HG02642 (cell line): ENCODE results near the gene EYS.
A peak's percentile ranks its signal among the peaks of the same experiment; 100 is the strongest.

Experiments
- ATAC-seq: cut with Tn5 transposase; IDR thresholded peaks from one replicate; pipeline ENCODE4 v1.9.1; 2021; ENCODE audit warnings: mild to moderate bottlenecking; ENCODE audit not compliant: unreplicated experiment, poor library complexity

EYS gene

GRCh38 chr6:64437996-64438395, 1269.0 kb downstream of the EYS start:
- no peak for ATAC-seq

- no peak for ATAC-seq
Measured at GRCh38 chr6:64429926-64430325, 1277.1 kb downstream of the EYS start.

DNA sequence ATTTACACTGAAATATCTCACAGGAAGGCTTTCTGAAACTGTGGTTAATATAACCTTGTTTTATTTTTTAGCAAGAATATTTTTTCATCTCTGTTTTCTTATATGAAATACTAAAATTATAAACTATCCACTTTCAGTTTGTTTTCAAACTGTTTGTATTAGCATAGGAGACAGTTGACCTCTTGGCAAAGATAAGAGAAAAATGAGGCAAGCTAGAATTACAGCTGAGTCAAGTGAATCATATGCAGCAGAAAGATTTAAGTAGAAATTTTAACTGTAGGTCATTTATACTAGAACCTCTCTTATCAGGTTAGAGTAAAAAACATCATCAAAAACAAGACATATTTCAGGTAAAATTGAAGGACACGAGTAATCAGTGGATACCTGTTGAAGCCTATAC, 1278.8 kb downstream of the EYS start:
- no peak for ATAC-seq

DNA sequence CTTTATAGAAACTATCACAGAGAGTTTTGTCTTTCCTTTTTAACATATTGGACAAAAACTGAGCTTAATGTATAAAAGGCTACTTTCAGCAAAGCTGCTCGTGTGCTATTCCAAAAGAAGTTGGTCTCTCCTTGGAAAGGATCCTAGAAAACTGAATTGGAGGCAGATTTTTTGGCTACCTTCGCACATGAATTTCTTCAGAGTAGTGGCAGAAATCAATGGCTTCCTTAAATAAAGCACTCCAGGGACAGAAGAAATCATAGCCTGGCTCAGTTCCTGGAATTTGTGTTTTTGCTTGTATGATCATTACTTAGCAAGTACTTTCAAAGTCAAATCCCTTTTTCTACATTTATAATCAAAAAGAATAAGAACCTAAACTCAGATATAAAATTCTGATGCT, 1291.1 kb downstream of the EYS start:
- ATAC-seq: no peak

DNA sequence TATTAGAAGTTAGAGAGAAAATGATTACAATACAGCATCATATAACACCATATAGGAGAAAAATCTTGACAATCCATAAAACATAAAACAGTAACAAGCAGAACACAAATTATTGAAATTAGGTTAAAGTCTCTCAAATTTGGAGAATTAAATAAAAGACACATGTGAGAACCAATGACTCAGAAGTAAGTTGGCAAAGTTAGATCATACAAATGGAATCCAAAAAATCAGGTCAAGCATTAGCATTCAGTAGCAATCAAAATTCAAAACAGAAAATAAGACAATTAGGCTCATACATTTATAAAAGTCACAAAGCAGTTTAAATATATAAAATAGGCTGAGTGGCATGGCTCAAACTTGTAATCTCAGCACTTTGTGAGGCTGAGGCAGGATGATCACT, 1295.8 kb downstream of the EYS start:
- ATAC-seq: no peak

GRCh38 chr6:64409948-64410347, 1297.1 kb downstream of the EYS start:
- ATAC-seq: no peak

DNA sequence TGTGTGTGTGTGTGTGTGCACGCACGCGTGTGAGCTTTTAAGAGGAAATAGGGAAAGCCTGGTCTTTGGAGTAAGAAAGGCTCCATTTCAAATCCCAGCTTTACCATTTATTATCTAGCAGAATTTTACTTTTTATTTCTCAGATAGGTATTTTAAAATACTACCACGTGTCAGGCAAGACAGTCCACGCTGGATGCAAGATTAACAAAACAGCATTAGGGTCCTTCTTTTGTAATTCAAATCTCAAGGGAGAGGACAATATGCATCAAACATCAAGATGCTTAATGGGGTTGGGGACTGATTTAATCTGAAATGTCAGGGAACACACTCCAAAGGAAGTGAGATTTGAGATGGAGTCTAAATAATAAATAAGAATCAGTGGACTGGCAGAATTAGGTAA, 1302.6 kb downstream of the EYS start:
- ATAC-seq: no peak

- no peak for ATAC-seq
Measured at GRCh38 chr6:64383277-64383676, 1323.7 kb downstream of the EYS start.

DNA sequence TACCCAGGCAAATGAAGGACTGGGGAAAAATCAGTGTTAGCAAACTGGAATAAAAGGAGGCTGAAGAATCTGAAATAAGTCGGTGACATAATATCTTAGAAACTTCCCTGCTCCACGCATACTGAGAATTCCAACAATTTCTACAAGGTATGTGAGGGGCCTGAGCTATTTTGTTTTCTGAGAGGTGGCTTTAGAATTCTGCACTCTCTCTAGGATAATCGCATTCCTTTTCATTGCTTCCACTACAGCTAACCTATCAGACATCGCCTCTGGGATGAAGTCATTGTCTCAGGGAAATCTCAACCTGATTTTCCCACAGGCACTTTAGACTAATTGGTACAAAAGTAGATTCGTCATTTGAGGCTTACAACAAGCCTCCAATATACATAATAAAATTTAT, 1330.6 kb downstream of the EYS start:
- ATAC-seq: no peak

GRCh38 chr6:64357430-64357829, 1349.6 kb downstream of the EYS start:
- no peak for ATAC-seq

DNA sequence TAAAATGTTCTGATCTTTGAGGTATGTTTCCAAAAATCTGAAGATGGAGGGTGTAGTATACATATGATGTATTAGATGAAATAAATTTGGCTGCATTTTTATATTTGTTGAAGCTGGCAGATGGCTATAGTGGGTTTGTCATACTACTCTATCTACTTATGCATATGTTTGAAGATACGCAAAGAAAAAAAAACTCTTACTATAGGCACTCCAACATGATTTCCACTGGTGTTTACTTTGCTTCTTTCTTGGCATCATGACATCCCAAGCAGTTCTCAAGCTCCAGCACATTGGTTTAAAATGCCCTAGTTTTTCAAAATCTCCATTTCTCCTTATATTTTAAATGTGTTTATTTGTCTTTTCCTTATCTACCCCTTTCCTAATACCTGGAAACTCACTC, 1359.6 kb downstream of the EYS start:
- no peak for ATAC-seq

DNA sequence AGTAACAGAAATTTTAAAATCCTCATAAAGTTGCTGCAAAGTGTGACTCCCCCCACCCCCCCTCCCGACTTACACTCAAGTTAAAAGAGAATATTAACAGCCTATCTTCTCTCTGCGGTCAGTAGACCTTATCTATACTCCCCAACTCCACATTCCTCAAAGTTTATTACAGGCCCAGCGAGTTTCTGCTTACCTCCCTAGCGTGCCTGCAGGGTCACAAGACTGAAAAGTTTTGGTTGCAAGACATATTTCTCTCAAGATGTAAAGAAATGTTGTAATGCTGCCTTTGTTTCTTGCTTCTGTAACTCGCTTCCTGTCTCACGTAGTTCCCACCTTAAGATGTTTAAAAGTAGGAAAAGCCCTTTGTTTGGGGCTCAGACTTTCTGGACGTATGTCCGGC, 1371.8 kb downstream of the EYS start:
- ATAC-seq: no peak

GRCh38 chr6:64334636-64335035, 1372.4 kb downstream of the EYS start:
- no peak for ATAC-seq

GRCh38 chr6:64330694-64331307, 1376.2 kb downstream of the EYS start:
- ATAC-seq: peak; percentile 54

DNA sequence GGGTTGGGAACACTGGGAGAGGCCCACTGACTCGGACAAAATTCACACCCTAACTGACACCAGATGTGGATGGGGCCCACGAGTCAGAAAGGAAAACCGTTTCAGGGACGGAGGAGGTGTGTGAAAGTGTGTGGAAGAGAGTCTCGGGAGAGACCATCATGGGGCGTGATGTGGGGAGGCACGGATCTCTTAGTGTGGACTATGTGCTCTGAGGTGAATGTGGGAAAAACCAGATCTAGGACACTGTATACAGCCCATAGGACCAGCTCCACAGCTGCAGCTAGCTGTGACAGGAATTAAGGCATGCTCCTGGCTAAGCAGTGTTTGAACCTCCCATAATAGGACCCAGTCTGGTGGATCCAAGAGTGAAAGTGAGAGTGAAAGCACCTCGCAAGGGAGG, 1380.1 kb downstream of the EYS start:
- no peak for ATAC-seq

- no peak for ATAC-seq
Measured at GRCh38 chr6:64325093-64325492, 1381.9 kb downstream of the EYS start.

GRCh38 chr6:64310214-64310613, 1396.8 kb downstream of the EYS start:
- ATAC-seq: no peak

- no peak for ATAC-seq
Measured at GRCh38 chr6:64301307-64302236, 1405.5 kb downstream of the EYS start.

GRCh38 chr6:64299176-64299575, 1407.8 kb downstream of the EYS start:
- no peak for ATAC-seq

GRCh38 chr6:64294034-64294433, 1413.0 kb downstream of the EYS start:
- no peak for ATAC-seq

DNA sequence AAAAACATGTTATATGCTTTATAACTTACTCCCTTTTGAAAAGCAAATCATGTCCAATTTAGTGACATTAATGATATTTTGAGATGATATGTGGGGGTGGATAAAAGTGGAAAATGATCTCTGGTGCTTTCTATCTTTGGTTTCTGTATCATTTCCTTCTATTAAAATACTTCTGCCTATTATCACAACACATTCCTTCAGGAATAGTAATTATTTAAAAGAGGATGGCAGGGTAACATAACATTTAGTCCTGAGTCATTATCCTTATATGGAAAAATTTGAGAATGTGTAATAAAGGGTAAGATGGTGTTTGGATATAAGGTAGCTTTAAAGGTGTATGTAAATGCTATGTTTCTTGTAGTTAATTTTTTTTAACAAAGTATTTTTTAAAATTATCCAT, 1413.7 kb downstream of the EYS start:
- ATAC-seq: no peak

DNA sequence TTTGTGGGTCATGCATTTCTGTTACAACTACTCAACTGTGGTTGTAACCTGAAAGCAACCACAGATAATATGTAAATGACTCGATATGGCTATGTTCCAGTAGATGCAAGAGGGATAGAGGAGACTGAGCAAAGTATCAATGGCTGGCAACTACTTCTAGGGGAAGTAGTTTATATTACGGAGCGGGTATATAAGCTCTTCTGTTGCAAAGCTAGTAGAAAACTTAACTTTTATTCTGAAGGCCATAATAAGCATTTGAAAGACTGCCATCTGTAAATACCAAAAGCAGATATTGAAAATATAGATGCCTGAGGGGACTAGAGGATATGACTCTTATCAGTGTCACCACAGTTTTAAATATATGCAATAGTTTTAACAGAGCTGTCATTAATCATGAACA, 1416.2 kb downstream of the EYS start:
- no peak for ATAC-seq
